HuH-7 (cell line): ENCODE measurements around the gene CUL7.
A peak's percentile ranks its signal among the peaks of the same experiment; 100 is the strongest.

ENCODE experiments used
- DNase-seq: peaks from one replicate; pipeline ENCODE4 v3.0.0; 2011; ENCODE audit warnings: low spot score

The CUL7 gene

GRCh38 chr6:43077333-43077809, 23.7 kb upstream of the CUL7 start:
- no peak for DNase-seq

- DNase-seq, result no peak
Observed at GRCh38 chr6:43076464-43077332, 23.0 kb upstream of the CUL7 start.

DNA sequence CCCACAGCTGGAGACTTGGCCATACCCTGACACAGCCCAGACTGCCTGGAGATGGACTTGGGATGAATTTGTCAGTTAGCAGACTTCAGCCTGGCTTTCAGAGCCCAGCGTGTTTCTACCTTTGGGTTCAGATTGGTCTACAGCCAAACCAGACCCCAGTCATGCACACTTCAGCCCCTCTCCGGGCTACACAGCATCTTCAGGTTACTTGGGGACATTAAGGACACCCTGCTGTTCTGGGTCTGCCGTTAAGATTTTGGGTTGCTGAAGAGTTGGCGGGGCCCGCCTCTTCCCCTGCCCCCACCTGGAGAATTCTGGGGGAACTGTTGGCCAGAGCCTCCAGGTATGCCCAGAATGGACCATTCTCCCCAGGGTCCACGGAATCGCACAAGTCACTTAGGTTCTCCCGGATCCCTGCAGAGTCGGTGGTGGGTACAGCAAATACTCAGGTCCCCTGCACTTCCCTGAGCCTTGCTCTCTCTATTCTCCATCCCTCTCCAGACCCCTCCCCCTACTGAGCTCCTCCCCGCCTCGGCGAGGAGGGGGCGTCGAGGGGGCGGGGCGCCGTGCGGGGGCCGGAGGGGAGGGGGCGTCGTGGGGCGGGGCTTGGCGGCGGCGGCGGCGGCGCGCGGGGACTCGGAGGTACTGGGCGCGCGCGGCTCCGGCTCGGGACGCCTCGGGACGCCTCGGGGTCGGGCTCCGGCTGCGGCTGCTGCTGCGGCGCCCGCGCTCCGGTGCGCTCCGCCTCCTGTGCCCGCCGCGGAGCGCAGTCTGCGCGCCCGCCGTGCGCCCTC, 22.2 kb upstream of the CUL7 start, which contains the start of gene PTK7:
Gene PTK7 (plus strand): TSS at position 645 of the 794 bp plus-strand sequence. CDS start 175 bp downstream, outside the sequence.
- no peak for DNase-seq

DNA sequence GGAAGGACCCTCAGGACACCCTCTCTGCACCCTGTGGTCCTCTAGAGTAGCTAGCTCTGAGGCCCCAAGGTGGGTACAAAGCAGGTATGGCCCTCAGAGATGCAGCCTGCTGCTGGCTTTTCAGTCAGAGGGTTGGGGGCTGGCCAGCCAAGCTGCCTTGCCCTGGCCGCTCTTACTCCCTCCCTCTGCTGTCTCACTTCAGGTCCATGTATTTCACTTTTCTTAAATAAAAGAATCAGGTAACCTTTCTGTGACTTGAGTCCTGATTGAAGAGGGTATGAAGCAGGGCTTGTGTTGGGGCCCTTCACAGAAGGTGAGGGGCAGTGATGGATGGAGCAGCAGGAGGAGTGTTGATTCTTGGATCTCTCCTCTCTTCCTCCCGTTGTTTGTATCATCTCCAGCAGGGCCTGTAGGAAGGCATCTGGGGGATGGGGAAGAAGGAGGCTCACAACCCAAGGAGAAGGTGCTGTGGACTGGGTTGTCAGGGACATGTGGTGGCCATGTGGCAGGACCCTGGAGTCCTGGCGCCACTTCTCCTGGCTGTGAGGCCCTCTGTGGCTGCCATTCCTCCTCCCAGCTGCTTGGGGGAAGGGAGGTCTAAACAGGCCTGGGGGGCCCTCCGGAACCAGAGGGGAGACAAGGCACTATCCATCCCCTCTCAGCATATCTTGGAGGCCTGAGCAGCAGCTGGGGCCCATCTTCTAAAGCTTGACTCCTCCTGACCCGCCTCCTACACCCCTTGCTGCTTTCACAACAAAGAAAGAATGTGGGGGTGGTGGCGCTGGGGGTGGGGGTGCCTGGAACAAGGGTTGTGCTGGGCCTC, 21.4 kb upstream of the CUL7 start:
- no peak for DNase-seq

- DNase-seq, result peak; percentile 82
Observed at GRCh38 chr6:43070028-43070632, 16.5 kb upstream of the CUL7 start.

- DNase-seq, result no peak
Observed at GRCh38 chr6:43062818-43063217, 9.2 kb upstream of the CUL7 start.

GRCh38 chr6:43061861-43062260, 8.2 kb upstream of the CUL7 start:
- DNase-seq, result no peak

- no peak for DNase-seq
Observed at GRCh38 chr6:43060755-43061633, 7.3 kb upstream of the CUL7 start.

- DNase-seq, result peak; percentile 80
Observed at GRCh38 chr6:43060034-43060754, 6.5 kb upstream of the CUL7 start.

DNA sequence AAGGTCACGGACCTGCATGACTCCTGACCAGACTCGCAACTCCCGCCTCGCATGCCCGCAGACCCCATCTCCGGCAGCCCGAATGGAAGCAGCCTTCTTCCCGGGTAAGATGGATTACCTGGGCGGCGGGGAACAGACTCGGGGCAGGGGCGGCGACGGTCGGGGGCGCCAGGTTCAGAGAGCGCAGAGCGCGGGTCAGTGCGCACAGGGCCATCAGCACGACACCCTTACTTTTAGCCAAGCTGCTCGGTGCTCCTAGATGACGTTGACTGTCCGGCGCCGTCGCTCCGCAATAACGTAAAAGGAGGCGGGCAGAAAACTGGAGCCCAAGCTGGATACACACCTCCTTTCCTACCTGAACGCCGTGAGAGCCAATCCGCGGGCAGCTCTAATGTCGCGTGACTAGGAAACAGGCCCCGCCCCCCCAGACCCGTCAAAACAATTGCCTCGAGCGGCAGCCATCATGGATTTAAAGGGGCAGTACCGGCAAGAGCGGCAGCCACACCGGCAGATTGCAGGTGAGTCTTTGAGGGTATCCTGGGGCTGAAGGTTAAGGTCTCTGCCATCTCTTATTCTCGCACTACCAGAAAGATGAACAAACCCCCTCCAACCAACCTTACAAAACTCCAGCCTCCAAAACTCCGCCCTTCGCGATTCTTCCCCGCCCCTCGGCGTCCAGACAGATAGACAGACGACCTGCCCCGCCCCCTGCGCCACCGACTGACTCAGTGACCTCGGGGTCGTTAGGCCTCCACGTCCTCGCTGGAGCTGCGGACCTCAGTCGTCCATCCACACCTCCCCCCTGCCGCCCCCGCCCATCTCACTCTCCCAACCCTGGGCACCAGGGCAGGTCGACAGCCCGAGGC, 5.8 kb upstream of the CUL7 start, which contains the start of the genes KLC4 and MRPL2:
Gene KLC4 (plus strand): TSS at position 464 of the 866 bp plus-strand sequence. CDS start 1,705 bp downstream, outside the sequence.
Gene MRPL2 (minus strand): TSS at position 267 of the 866 bp plus-strand sequence. CDS start 53 bp downstream, at position 214.
- peak; percentile 97 for DNase-seq

DNA sequence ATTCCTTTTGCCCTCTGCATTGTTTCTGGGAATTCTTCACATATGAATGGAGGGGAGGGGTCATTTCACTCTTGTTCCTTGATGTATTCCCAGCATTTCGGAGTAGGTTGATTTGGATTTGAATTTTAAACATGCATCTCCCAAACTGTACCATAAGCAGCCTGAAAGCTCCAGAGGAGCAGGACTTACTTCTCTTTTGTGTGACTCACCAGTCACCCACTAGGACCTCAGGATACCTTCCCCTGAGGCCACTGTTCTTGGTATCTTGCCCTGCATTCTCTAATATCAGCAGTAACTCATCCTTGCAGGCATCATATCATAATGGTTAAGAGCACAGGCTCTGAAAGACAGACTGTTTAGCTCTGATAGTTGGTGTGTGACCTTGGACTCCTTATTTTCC, 4.9 kb upstream of the CUL7 start:
- no peak for DNase-seq

- no peak for DNase-seq
Observed at GRCh38 chr6:43055966-43056365, 2.3 kb upstream of the CUL7 start.

- DNase-seq, result no peak
Observed at GRCh38 chr6:43054206-43054943, 724 bp upstream of the CUL7 start.

DNA sequence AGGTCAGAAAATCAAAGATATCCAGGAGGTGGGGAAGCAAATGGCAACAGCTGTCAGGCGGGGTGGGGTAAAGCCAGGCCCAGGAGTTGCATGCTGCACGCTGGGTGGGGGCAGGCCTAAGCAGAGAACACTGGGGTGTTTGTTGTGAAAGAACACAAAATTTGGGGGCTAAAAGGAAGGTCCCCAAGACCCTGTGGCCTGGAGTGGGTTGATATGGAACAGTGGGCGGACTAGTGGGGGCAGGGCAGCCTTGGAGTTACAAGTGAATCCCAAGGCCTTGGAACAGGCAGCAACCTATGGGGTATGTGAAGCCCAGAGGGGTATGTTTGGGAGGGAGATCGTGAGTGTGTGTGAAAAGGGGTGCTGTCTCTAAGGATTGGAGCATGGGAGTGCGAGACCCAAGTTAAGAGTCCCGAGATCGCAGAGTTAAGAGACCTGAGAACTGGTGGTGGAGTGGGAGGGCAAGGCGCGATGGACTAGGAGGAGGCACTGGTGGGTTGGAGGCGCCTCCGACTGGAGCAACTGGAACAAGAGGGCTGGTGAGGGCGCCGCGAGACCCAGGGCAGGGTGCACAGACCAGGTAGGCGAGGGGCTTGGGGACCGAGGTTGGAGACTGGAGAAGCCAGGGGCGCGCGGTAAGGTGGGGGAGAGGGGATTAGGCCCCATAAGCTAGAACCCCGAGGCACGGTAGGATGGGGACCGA, 658 bp downstream of the CUL7 start:
- peak; percentile 20 for DNase-seq

- DNase-seq, result no peak
Observed at GRCh38 chr6:43052225-43052841, 1.3 kb downstream of the CUL7 start.

GRCh38 chr6:43050981-43051380, 2.7 kb downstream of the CUL7 start:
- no peak for DNase-seq

- DNase-seq, result no peak
Observed at GRCh38 chr6:43047998-43048397, 5.7 kb downstream of the CUL7 start.
